Measurements from ENCODE around the gene DSG2.
"Not testable (repeated sequence)": the region's sequence is repeated elsewhere in the genome, so short reads cannot be mapped to it uniquely, and the experiment has no call there.

The DSG2 gene

GRCh38 chr18:31497836-31498573 lies at the start of gene DSG2:
Gene DSG2, plus strand, starts transcription at chr18:31498177. Its CDS starts 75 bp downstream, at chr18:31498252.
- no peak for DNase-seq (ENCODE audit: low read depth in 2 of 2)

GRCh38 chr18:31450409-31450808 lies 47.6 kb upstream of the DSG2 start:
- DNase-seq (ENCODE audit: low read depth in 2 of 2): no peak

GRCh38 chr18:31451625-31452024 lies 46.4 kb upstream of the DSG2 start:
- DNase-seq (ENCODE audit: low read depth in 2 of 2): no peak

GRCh38 chr18:31454066-31454708 lies 43.8 kb upstream of the DSG2 start:
- DNase-seq (ENCODE audit: low read depth in 2 of 2): peak; percentile 24 to 32

GRCh38 chr18:31469629-31470028 lies 28.3 kb upstream of the DSG2 start:
- no peak for DNase-seq (ENCODE audit: low read depth in 2 of 2)

GRCh38 chr18:31478688-31479087 lies 19.3 kb upstream of the DSG2 start:
- no peak for DNase-seq (ENCODE audit: low read depth in 2 of 2)

GRCh38 chr18:31482051-31482450 lies 15.9 kb upstream of the DSG2 start:
- DNase-seq (ENCODE audit: low read depth in 2 of 2): no peak

- no peak for DNase-seq (ENCODE audit: low read depth in 2 of 2)
Observed at GRCh38 chr18:31483396-31483795, 14.6 kb upstream of the DSG2 start.

- no peak for DNase-seq (ENCODE audit: low read depth in 2 of 2)
Observed at GRCh38 chr18:31484461-31484860, 13.5 kb upstream of the DSG2 start.

GRCh38 chr18:31486165-31486564 lies 11.8 kb upstream of the DSG2 start:
- DNase-seq (ENCODE audit: low read depth in 2 of 2): no peak

GRCh38 chr18:31487246-31488015 lies 10.5 kb upstream of the DSG2 start:
- peak; percentile 71 to 75 for DNase-seq (ENCODE audit: low read depth in 2 of 2)

- DNase-seq (ENCODE audit: low read depth in 2 of 2): no peak
Observed at GRCh38 chr18:31489311-31489710, 8.7 kb upstream of the DSG2 start.

- no peak for DNase-seq (ENCODE audit: low read depth in 2 of 2)
Observed at GRCh38 chr18:31490387-31490786, 7.6 kb upstream of the DSG2 start.

GRCh38 chr18:31490833-31491232 lies 7.1 kb upstream of the DSG2 start:
- no peak for DNase-seq (ENCODE audit: low read depth in 2 of 2)

GRCh38 chr18:31491586-31491985 lies 6.4 kb upstream of the DSG2 start:
- DNase-seq (ENCODE audit: low read depth in 2 of 2): no peak

- DNase-seq (ENCODE audit: low read depth in 2 of 2): no peak
Observed at GRCh38 chr18:31492671-31493070, 5.3 kb upstream of the DSG2 start.

GRCh38 chr18:31493171-31493570 lies 4.8 kb upstream of the DSG2 start:
- no peak for DNase-seq (ENCODE audit: low read depth in 2 of 2)

GRCh38 chr18:31493941-31494340 lies 4.0 kb upstream of the DSG2 start:
- no peak for DNase-seq (ENCODE audit: low read depth in 2 of 2)

GRCh38 chr18:31494705-31495244 lies 3.2 kb upstream of the DSG2 start:
- not testable (repeated sequence) for DNase-seq (ENCODE audit: low read depth in 2 of 2)

GRCh38 chr18:31497404-31497835 lies 557 bp upstream of the DSG2 start:
- DNase-seq (ENCODE audit: low read depth in 2 of 2): no peak

- no peak for DNase-seq (ENCODE audit: low read depth in 2 of 2)
Observed at GRCh38 chr18:31498574-31499524, 872 bp downstream of the DSG2 start.
